ENCODE data around the gene ELAVL4.

GRCh38 chr1:50174101-50174500 is 65.4 kb downstream of the ELAVL4 start:
- no peak for TF ChIP-seq CTCF (IDR thresholded peaks at IDR 0.05)
- TF ChIP-seq ZBTB21 (CRISPR knock-in tag; IDR thresholded peaks at IDR 0.05; ENCODE audit: borderline replicate concordance), result no peak
- no peak for TF ChIP-seq IRF2 (CRISPR knock-in tag; IDR thresholded peaks at IDR 0.05; ENCODE audit: borderline replicate concordance, low read depth)
- TF ChIP-seq ETV6 (CRISPR knock-in tag; IDR thresholded peaks at IDR 0.05), result no peak
- TF ChIP-seq NFYB (CRISPR knock-in tag; conservative IDR thresholded peaks at IDR 0.05; ENCODE audit: low read depth), result no peak
